Measurements from ENCODE around the gene ADAMTS13. TPM values are rescaled to one million over a fixed set of nuclear protein-coding genes. Genes with fewer than 3 reads are reported as not detected.

Gene ADAMTS13
- total RNA-seq, 1 donor from 2014 or later, result 17.8 TPM

GRCh38 chr9:133377721-133378216 is 44.4 kb upstream of the ADAMTS13 start:
- Mint-ChIP-seq H3K4me1 (ENCODE audit: low read depth) (peaks cover 9% of the 10 kb centered on the region), H3K27ac (no peak overlapping the region), H3K36me3 (ENCODE audit: insufficient read depth) (no peaks in the 10 kb centered on the region), H3K9me3 (ENCODE audit: low read depth) (no peaks in the 10 kb centered on the region), H3K4me3 (ENCODE audit: low read depth) (no peak overlapping the region), H3K27me3 (no peaks in the 10 kb centered on the region)
- no peak for DNase-seq (ENCODE audit: low spot score, unreplicated experiment)
- TF ChIP-seq, protein P1, sequence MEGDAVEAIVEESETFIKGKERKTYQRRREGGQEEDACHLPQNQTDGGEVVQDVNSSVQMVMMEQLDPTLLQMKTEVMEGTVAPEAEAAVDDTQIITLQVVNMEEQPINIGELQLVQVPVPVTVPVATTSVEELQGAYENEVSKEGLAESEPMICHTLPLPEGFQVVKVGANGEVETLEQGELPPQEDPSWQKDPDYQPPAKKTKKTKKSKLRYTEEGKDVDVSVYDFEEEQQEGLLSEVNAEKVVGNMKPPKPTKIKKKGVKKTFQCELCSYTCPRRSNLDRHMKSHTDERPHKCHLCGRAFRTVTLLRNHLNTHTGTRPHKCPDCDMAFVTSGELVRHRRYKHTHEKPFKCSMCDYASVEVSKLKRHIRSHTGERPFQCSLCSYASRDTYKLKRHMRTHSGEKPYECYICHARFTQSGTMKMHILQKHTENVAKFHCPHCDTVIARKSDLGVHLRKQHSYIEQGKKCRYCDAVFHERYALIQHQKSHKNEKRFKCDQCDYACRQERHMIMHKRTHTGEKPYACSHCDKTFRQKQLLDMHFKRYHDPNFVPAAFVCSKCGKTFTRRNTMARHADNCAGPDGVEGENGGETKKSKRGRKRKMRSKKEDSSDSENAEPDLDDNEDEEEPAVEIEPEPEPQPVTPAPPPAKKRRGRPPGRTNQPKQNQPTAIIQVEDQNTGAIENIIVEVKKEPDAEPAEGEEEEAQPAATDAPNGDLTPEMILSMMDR (IDR thresholded peaks at IDR 0.05; ENCODE audit: unreplicated experiment), result no peak

DNA sequence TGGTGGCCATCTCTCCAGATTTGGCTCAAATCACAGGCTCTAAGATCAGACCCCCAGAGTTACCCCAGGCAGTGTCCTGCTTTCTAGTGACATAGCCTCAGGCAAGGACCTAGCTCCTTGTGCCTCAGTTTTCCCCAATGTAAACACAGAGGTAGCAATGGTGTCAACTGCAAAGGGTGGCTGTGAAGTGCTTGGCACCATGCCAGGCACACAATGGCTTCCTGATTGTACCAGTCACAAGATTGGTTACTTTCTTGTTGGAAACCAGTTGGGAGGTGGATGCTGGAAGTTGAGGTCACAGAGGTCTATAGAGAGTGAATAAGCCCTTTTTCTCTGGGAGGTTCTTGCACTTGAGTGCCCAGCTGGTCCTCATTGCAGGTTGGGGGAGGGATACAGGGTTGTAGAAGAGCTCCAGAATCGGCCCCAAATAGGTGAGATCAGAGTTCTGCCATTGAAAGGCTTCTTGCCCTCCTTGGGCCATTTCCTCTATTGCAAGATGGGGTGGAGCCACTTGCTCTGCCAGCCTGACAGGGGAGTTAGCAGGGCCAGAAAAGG is 43.7 kb upstream of the ADAMTS13 start:
- DNase-seq (ENCODE audit: low spot score, unreplicated experiment), result no peak
- Mint-ChIP-seq H3K36me3 (ENCODE audit: insufficient read depth) (no peaks in the 10 kb centered on the region), H3K27me3 (no peaks in the 10 kb centered on the region), H3K4me3 (ENCODE audit: low read depth) (no peak overlapping the region), H3K4me1 (ENCODE audit: low read depth) (peaks cover 9% of the 10 kb centered on the region), H3K27ac (no peak overlapping the region), H3K9me3 (ENCODE audit: low read depth) (no peaks in the 10 kb centered on the region)
- TF ChIP-seq, protein P1 (IDR thresholded peaks at IDR 0.05; ENCODE audit: unreplicated experiment), result no peak

- no peaks in the 10 kb centered on the region for H3K27me3 Mint-ChIP-seq
- peaks cover 6% of the 10 kb centered on the region for H3K4me1 Mint-ChIP-seq (ENCODE audit: low read depth)
- no peaks in the 10 kb centered on the region for H3K9me3 Mint-ChIP-seq (ENCODE audit: low read depth)
- no peak overlapping the region for H3K27ac Mint-ChIP-seq
- no peak for DNase-seq (ENCODE audit: low spot score, unreplicated experiment)
- H3K36me3 Mint-ChIP-seq (ENCODE audit: insufficient read depth), result no peaks in the 10 kb centered on the region
- TF ChIP-seq, protein P1 (IDR thresholded peaks at IDR 0.05; ENCODE audit: unreplicated experiment), result no peak
- no peak overlapping the region for H3K4me3 Mint-ChIP-seq (ENCODE audit: low read depth)
These were observed 42.7 kb upstream of the ADAMTS13 start for GRCh38 chr9:133379153-133380086.

- H3K36me3 Mint-ChIP-seq (ENCODE audit: insufficient read depth), result no peaks in the 10 kb centered on the region
- no peak overlapping the region for H3K4me3 Mint-ChIP-seq (ENCODE audit: low read depth)
- H3K27me3 Mint-ChIP-seq, result no peaks in the 10 kb centered on the region
- TF ChIP-seq, protein P1 (IDR thresholded peaks at IDR 0.05; ENCODE audit: unreplicated experiment), result no peak
- DNase-seq (ENCODE audit: low spot score, unreplicated experiment), result no peak
- peaks cover 7% of the 10 kb centered on the region for H3K4me1 Mint-ChIP-seq (ENCODE audit: low read depth)
- no peaks in the 10 kb centered on the region for H3K9me3 Mint-ChIP-seq (ENCODE audit: low read depth)
- H3K27ac Mint-ChIP-seq, result no peak overlapping the region
These were observed 41.4 kb upstream of the ADAMTS13 start for GRCh38 chr9:133380734-133381133.

GRCh38 chr9:133382507-133383141 is 39.5 kb upstream of the ADAMTS13 start:
- H3K27ac Mint-ChIP-seq, result no peak overlapping the region

More at GRCh38 chr9:133382507-133383141, 39.5 kb upstream of the ADAMTS13 start:
- H3K9me3 Mint-ChIP-seq (ENCODE audit: low read depth), result no peaks in the 10 kb centered on the region
- DNase-seq (ENCODE audit: low spot score, unreplicated experiment), result no peak
- TF ChIP-seq, protein P1 (IDR thresholded peaks at IDR 0.05; ENCODE audit: unreplicated experiment), result no peak
- peaks cover 7% of the 10 kb centered on the region for H3K4me1 Mint-ChIP-seq (ENCODE audit: low read depth)
- no peaks in the 10 kb centered on the region for H3K36me3 Mint-ChIP-seq (ENCODE audit: insufficient read depth)
- no peak overlapping the region for H3K4me3 Mint-ChIP-seq (ENCODE audit: low read depth)
- H3K27me3 Mint-ChIP-seq, result no peaks in the 10 kb centered on the region

Measured in progenitor cell of endocrine pancreas (in vitro differentiated cells).